ENCODE results near the gene PI4KB.

GRCh38 chr1:151312411-151312810 is 14.8 kb downstream of the PI4KB start:
- TF ChIP-seq SRF (IDR thresholded peaks at IDR 0.05; ENCODE audit: low read depth, low read length) (no peak), HMGXB3 (CRISPR knock-in tag; IDR thresholded peaks at IDR 0.05; ENCODE audit: borderline replicate concordance) (no peak), ZNF10 (CRISPR knock-in tag; IDR thresholded peaks at IDR 0.05; ENCODE audit: borderline replicate concordance, low read depth) (no peak), MAFK (conservative IDR thresholded peaks at IDR 0.05 in 1 of 2, IDR thresholded peaks at IDR 0.05 in 1 of 2; ENCODE audit: low read length in 2 of 2) (no peak), DZIP1 (CRISPR knock-in tag; IDR thresholded peaks at IDR 0.05) (no peak), ZFP37 (CRISPR knock-in tag; IDR thresholded peaks at IDR 0.05; ENCODE audit: borderline replicate concordance) (no peak)

Data from HepG2 (cell line).